GM13976 (cell line): ENCODE results near the gene SELE.

Experiments used
- DNase-seq: peaks from one replicate; pipeline ENCODE4 v3.0.0; 2012; ENCODE audit warnings: low spot score
- CTCF ChIP-seq: IDR thresholded peaks from 2 replicates; pipeline ENCODE4 v1.5.1; 2012; ENCODE audit warnings: borderline replicate concordance, mild to moderate bottlenecking; ENCODE audit not compliant: insufficient read depth; ENCODE audit errors: extremely low read depth, missing control alignments, control extremely low read depth
- in situ Hi-C: fragments of 300-500 bp; cut with MboI; formaldehyde crosslinking; loops from one replicate; pipeline ENCODE4 v1.12.0; 2022; ENCODE audit warnings: low sequenced_read_pairs, mixed read lengths, inconsistent platforms; ENCODE audit not compliant: unreplicated experiment

The SELE gene

GRCh38 chr1:169712309-169712631 is 21.6 kb downstream of the SELE start:
- DNase-seq, result no peak
- no peak for TF ChIP-seq CTCF
- in situ Hi-C loops, result no loop called here

- DNase-seq, result peak; percentile 53
- in situ Hi-C loops, result no loop called here
- TF ChIP-seq CTCF, result peak; percentile 72
Measured at GRCh38 chr1:169711469-169712308, 22.2 kb downstream of the SELE start, which contains the start of gene SELL. Gene SELL (minus strand): TSS chr1:169711620. CDS start chr1:169711498, 122 bp downstream.

- in situ Hi-C loops, result loop anchor here (5.0 kb wide), 1 partner anchor 106 kb away; no protein-coding TSS in a partner anchor
- no peak for TF ChIP-seq CTCF
- DNase-seq, result no peak
Measured at GRCh38 chr1:169708647-169709046, 25.2 kb downstream of the SELE start.

GRCh38 chr1:169707912-169708604 is 25.8 kb downstream of the SELE start:
- DNase-seq, result no peak
- in situ Hi-C loops, result loop anchor here (5.0 kb wide), 1 partner anchor 106 kb away; no protein-coding TSS in a partner anchor
- no peak for TF ChIP-seq CTCF

- no peak for DNase-seq
- in situ Hi-C loops, result loop anchor here (5.0 kb wide), 1 partner anchor 102 kb away; no protein-coding TSS in a partner anchor
- TF ChIP-seq CTCF, result no peak
Measured at GRCh38 chr1:169704797-169705196, 29.1 kb downstream of the SELE start.

- TF ChIP-seq CTCF, result no peak
- no peak for DNase-seq
- in situ Hi-C loops, result no loop called here
Measured at GRCh38 chr1:169701261-169702005, 32.4 kb downstream of the SELE start.
